H1 (cell line): ENCODE data around the gene ADCYAP1. TPM values are rescaled to one million over a fixed set of nuclear protein-coding genes. Genes with fewer than 3 reads are reported as not detected.

Source experiments
- polyA plus RNA-seq, 7 experiments: library from polyadenylated mRNA; depleted of rRNA in 3 of 7; stranded (reverse) in 5 of 7; unstranded in 2 of 7; fragments of >200 nt in 5 of 7; fragments of 200-250 nt in 2 of 7; gene quantifications; 1 replicate in 5 of 7; 2 replicates in 1 of 7; 4 replicates in 1 of 7; pipeline versions ENCODE4 v1.2.1 to v1.2.3, GENCODE V29; 2011 to 2013; ENCODE audit warnings: missing spikeins in 2 of 7, mixed read lengths in 2 of 7
- total RNA-seq: library from RNA; stranded (reverse); fragmentation: NEBNext Ultra II Directional; extraction: Animal tissue kit (Norgen Biotek cat#: 25700); gene quantifications from 2 replicates; pipeline ENCODE4 v1.2.1, GENCODE V29; 2021

The ADCYAP1 gene
- total and polyA plus RNA-seq, 2 of the 8 experiments (the other 6 are each of a cell fraction or from before 2014, with no cell fraction given), result 0.02 TPM; not detected in 1

Other genes starting within 250 kb of the ADCYAP1 start
- gene TYMS, start 247.2 kb upstream of the ADCYAP1 start, total RNA-seq, result 85.1 and 91.9 TPM in 2 replicates
- gene TYMS, start 247.2 kb upstream of the ADCYAP1 start, polyA plus RNA-seq (2011; rRNA removed), result 76.8 and 110 TPM in 2 replicates
- gene ENOSF1, start 192.2 kb upstream of the ADCYAP1 start, total RNA-seq, result 25.6 and 26.4 TPM in 2 replicates
- gene ENOSF1, start 192.2 kb upstream of the ADCYAP1 start, polyA plus RNA-seq (2011; rRNA removed), result 15.4 and 17.6 TPM in 2 replicates
- 94.3 and 99.5 TPM in 2 replicates for gene YES1, start 92.6 kb upstream of the ADCYAP1 start, total RNA-seq
- gene YES1, start 92.6 kb upstream of the ADCYAP1 start, polyA plus RNA-seq (2011; rRNA removed), result 14.8 and 22.4 TPM in 2 replicates